Stomach (tissue), 9 donors: ENCODE measurements around the gene TLK2. TPM values are rescaled to one million over a fixed set of nuclear protein-coding genes. Genes with fewer than 3 reads are reported as not detected.

Experiments
- DNase-seq, 2 donors: peaks; one replicate each; pipeline versions ENCODE4 v3.0.0 to v3.0.0-alpha.2; 2013 to 2019
- H3K27ac ChIP-seq, 5 donors: fragments of 200-600 bp in 4 of 5; sonication (generic) in 4 of 5; one replicate each; pipeline ENCODE4 v1.5.1; 2013 to 2019; ENCODE audit warnings: mild to moderate bottlenecking in 1 of 5, moderate library complexity in 1 of 5
- H3K27me3 ChIP-seq, 3 donors: fragments of 200-600 bp; sonication (generic); one replicate each; pipeline ENCODE4 v1.5.1; 2017 to 2019; ENCODE audit warnings: mixed run types in 1 of 3
- H3K36me3 ChIP-seq, 4 donors: fragments of 200-600 bp; sonication (generic); 1 replicate in 3 of 4; 2 replicates in 1 of 4; pipeline ENCODE4 v1.5.1; 2016 to 2019
- H3K4me1 ChIP-seq, 4 donors: fragments of 200-600 bp; sonication (generic); one replicate each; pipeline ENCODE4 v1.5.1; 2016 to 2019
- H3K4me3 ChIP-seq, 4 donors: fragments of 200-600 bp; sonication (generic) in 3 of 4; one replicate each; pipeline ENCODE4 v1.5.1; 2016 to 2019; ENCODE audit warnings: mild to moderate bottlenecking in 1 of 4
- H3K9me3 ChIP-seq, 4 donors: fragments of 200-600 bp; sonication (generic); one replicate each; pipeline ENCODE4 v1.5.1; 2016 to 2019
- EP300 ChIP-seq: sonication (generic); formaldehyde crosslinking; IDR thresholded peaks from one replicate; pipeline ENCODE4 v1.6.1; 2017; ENCODE audit warnings: antibody characterized with exemption
- POLR2A ChIP-seq, 4 donors: fragments of 450-650 bp; IDR thresholded peaks; one replicate each; pipeline ENCODE4 v1.6.1; 2016; ENCODE audit warnings: antibody characterized with exemption in 4 of 4, control low read depth in 2 of 4, mild to moderate bottlenecking in 1 of 4, moderate library complexity in 1 of 4
- POLR2AphosphoS5 ChIP-seq, 3 donors: sonication (generic); formaldehyde crosslinking; IDR thresholded peaks; one replicate each; pipeline ENCODE4 v1.6.1; 2016; ENCODE audit warnings: antibody characterized with exemption in 3 of 3
- WGBS, 5 donors: extraction: QIAGEN DNeasy Blood & Tissue Kit in 3 of 5; methylation state at CpG; one replicate each; pipeline versions ENCODE4 v1.1.5 to v1.1.7; 2013 to 2018; 5-methylcytosine and 5-hydroxymethylcytosine counted together
- intact Hi-C: fragments of 100-400 bp; cut with DNase I; formaldehyde crosslinking; loops from one replicate; pipeline ENCODE4 v1.15.1; 2023; ENCODE audit warnings: low total_unique reads
- polyA plus RNA-seq, 3 donors: library from polyadenylated mRNA; stranded (reverse); fragments of 200-250 nt; gene quantifications; one replicate each; pipeline ENCODE4 v1.2.3, GENCODE V29; 2013
- total RNA-seq, 5 donors: library from RNA; depleted of rRNA; stranded (reverse); fragments of >200 nt; gene quantifications; one replicate each; pipeline versions ENCODE4 v1.1.0 to v1.2.3, GENCODE V29; 2014 to 2016
- TF ChIP-seq, protein P1 (sequence below), 7 experiments: fragments of 450-650 bp in 4 of 7; fragments of 200-600 bp in 3 of 7; sonication (generic) in 3 of 7; IDR thresholded peaks; one replicate each; pipeline ENCODE4 v1.5.1; 2016 to 2019; ENCODE audit warnings: antibody characterized with exemption in 7 of 7, control low read depth in 2 of 7, mild to moderate bottlenecking in 1 of 7
- donor health status: healthy with polysubstance abuse.
- donor health status: Bipolar disorder and iron deficiency.
- donor health status: healthy.

TLK2 gene
- total and polyA plus RNA-seq, 8 donors = 8.6 to 75.3 (median 17.3) TPM

DNA sequence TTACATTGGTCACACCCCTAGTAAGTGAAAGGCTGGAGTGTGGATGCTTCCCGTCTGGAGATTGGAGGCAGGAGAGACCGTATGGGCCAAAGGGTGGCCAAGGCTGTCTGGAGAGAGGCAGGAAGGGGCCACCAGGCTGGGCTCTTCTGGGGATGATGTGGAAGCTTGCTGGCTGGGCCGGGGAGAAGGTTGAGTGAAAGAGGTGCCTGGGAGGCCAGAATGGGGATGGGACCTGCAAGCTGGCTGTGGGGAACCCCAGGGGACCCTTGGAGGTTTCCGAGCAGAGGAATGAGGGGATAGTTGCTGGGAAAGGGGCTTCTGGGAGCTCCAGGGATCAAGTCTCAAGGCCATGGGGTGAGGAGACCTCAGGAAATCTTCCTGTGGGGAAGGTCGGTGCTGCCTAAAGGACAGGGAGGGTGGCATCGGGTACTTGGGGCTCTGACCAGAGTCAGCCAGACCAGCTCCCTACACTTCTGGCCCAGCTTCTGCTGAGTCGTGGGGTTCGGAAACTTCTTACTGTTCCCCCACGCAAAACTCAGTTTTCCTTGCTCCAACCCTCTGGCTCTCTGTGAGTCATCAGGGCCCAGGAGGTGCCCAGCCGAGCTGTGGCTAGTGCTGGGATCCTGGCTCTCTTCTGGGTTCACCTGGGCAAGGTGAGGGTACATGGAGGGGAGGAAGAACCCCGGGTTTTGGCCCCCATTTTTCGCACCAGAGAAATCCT lies 151.9 kb downstream of the TLK2 start:
- no peaks in the 10 kb centered on the region for H3K36me3 ChIP-seq
- WGBS, 5 donors = 67 to 77% (median 70%) methylated on average over 11 to 12 of the region's 12 CpGs
- no peaks in the 10 kb centered on the region for H3K9me3 ChIP-seq
- intact Hi-C loops = no loop called here
- peaks cover 0 to 57% (median 28%) of the 10 kb centered on the region in 3 donors for H3K27me3 ChIP-seq
- H3K27ac ChIP-seq = peak overlapping the region in 1 of 5 donors; percentile 29
- no peak overlapping the region for H3K4me3 ChIP-seq
- H3K4me1 ChIP-seq = peaks cover 16 to 52% (median 37%) of the 10 kb centered on the region in 4 donors
- TF ChIP-seq POLR2A (IDR thresholded peaks at IDR 0.05) (no peak), EP300 (no peak), POLR2AphosphoS5 (IDR thresholded peaks at IDR 0.05) (no peak)
- TF ChIP-seq, protein P1, sequence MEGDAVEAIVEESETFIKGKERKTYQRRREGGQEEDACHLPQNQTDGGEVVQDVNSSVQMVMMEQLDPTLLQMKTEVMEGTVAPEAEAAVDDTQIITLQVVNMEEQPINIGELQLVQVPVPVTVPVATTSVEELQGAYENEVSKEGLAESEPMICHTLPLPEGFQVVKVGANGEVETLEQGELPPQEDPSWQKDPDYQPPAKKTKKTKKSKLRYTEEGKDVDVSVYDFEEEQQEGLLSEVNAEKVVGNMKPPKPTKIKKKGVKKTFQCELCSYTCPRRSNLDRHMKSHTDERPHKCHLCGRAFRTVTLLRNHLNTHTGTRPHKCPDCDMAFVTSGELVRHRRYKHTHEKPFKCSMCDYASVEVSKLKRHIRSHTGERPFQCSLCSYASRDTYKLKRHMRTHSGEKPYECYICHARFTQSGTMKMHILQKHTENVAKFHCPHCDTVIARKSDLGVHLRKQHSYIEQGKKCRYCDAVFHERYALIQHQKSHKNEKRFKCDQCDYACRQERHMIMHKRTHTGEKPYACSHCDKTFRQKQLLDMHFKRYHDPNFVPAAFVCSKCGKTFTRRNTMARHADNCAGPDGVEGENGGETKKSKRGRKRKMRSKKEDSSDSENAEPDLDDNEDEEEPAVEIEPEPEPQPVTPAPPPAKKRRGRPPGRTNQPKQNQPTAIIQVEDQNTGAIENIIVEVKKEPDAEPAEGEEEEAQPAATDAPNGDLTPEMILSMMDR (IDR thresholded peaks at IDR 0.05) = no peak
- DNase-seq = no peak

DNA sequence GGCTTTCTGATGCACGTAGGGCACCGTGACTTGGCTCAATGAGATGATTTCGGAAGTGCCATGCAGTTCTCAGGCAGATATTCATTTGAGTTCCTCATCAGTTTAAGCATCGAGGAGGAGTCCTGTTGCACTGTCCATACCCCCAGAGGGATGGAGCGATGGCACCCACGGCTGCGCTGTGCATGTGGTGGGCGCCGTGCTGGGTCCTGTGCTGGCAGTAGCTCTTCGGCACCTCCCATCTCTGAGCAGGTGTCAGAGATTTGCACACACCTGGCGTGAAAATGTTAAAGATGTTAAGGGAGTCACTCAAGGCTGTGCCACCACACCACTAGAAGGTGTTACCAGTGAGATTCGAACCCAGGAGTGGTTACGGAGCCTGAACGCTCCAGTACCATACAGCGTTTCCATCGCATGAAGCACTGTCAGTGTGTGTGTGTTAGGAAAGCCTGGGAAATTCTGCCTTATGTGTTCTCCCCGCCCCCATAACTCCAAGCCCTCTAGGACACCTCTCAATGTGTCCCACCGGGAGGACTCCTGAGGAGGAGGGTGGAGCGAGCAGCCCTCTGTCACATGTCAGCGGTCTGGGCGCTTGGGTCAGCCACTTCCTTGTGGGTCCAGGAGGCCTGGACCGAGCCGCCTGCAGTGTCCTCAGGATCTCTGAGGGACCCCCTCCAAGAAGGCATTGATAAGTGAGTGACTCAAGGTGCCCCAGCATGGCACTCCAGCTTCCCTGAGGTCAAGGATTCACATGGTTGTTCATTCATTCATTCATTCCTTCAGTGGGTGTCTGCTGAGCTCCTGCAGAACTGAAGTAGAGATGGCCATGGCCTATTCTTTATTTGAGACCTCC lies 152.7 kb downstream of the TLK2 start:
- Histone ChIP-seq H3K9me3 (no peaks in the 10 kb centered on the region), H3K27me3 (peaks cover 0 to 49% (median 28%) of the 10 kb centered on the region in 3 donors), H3K36me3 (no peaks in the 10 kb centered on the region), H3K27ac (no peak overlapping the region), H3K4me1 (peaks cover 16 to 44% (median 33%) of the 10 kb centered on the region in 4 donors), H3K4me3 (no peak overlapping the region)
- TF ChIP-seq POLR2A (IDR thresholded peaks at IDR 0.05) (no peak), POLR2AphosphoS5 (IDR thresholded peaks at IDR 0.05) (no peak), EP300 (no peak)
- TF ChIP-seq, protein P1 (IDR thresholded peaks at IDR 0.05) = no peak
- intact Hi-C loops = no loop called here
- no peak for DNase-seq
- 88 to 94% (median 91%) methylated on average over 22 to 23 of the region's 23 CpGs for WGBS, 5 donors

DNA sequence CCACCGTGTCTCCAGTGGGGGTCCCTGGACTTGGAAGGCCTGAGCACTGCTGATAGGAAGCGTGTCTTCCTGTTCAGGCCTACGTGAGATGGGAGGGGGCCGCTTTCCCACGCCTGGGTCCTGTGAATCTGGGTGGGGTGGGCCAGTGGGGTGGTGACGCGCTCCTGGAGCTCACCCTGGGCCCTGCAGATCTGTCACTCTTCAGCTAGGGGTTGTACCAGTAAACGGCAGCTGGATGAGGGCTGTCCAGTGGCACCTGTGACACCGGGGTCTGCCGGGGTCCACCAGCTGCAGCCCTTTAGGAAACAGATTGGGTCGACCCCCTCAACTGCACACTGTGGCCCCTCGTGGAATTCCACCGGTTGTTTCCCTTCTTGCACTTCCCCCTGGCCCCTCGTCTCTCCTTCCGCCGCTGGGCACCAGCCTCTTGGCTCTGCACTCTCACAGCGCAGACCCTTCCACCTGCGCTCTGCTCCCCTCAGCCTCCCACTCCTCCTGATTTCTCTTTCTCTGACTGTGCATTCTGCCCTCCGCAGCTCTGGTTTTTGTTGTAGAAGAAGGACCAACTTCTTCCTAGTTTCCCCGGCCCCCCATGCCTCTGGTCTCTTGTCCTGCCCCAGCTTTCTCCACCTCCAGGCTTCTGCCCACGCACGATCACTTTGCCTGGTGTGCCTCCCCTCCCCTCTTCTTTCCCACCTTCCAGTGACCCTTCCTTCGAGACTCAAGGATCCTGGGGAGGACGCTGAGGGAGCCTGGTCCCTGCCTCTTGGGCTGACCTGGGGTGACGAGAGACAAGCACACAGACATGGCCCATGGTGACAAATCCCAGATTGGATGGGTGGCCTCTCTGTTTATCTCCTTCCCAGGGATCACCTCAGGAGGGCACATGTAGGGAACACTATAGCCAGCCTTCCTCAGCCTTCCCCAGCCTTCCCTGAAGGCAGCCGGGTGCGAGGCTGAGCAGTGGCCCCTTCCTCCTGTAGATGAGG lies 153.6 kb downstream of the TLK2 start:
- 67 to 77% (median 71%) methylated on average over 19 to 27 of the region's 27 CpGs for WGBS, 5 donors

More for the DNA sequence above, 153.6 kb downstream of the TLK2 start:
- no peak overlapping the region for H3K27ac ChIP-seq
- no peaks in the 10 kb centered on the region for H3K9me3 ChIP-seq
- no peak overlapping the region for H3K4me3 ChIP-seq
- TF ChIP-seq POLR2AphosphoS5 (IDR thresholded peaks at IDR 0.05) = no peak
- no peak for TF ChIP-seq EP300
- TF ChIP-seq, protein P1 (IDR thresholded peaks at IDR 0.05) = no peak
- TF ChIP-seq POLR2A (IDR thresholded peaks at IDR 0.05) = no peak
- intact Hi-C loops = no loop called here
- no peak for DNase-seq
- H3K4me1 ChIP-seq = peaks cover 12 to 35% (median 25%) of the 10 kb centered on the region in 4 donors
- peaks cover 0 to 40% (median 19%) of the 10 kb centered on the region in 3 donors for H3K27me3 ChIP-seq
- no peaks in the 10 kb centered on the region for H3K36me3 ChIP-seq
